ENCODE data around the gene RAB9A.

Gene RAB9A

GRCh38 chrX:13652850-13653693 lies 35.9 kb upstream of the RAB9A start, which contains the start of gene TCEANC:
TCEANC (plus strand) TSS chrX:13653141; CDS start chrX:13662509, 9,368 bp downstream.
- no peaks in the 10 kb centered on the region for H3K36me3 ChIP-seq (ENCODE audit: insufficient read depth, low read length)
- no peaks in the 10 kb centered on the region for H3K9me2 ChIP-seq (replicated peaks; ENCODE audit: low read depth, low read length)
- H4K20me1 ChIP-seq (ENCODE audit: insufficient read depth, low read length, poor library complexity, severe bottlenecking): no peaks in the 10 kb centered on the region
- peaks cover 18% of the 10 kb centered on the region for H3K4me1 ChIP-seq (ENCODE audit: insufficient read depth, low read length, poor library complexity, severe bottlenecking)
- H2AFZ ChIP-seq (ENCODE audit: low read length): peak within 1 kb of the TSS; percentile 60
- no peaks in the 10 kb centered on the region for H3K27me3 ChIP-seq (ENCODE audit: insufficient read depth, low read length, poor library complexity, severe bottlenecking)
- H3K4me3 ChIP-seq (ENCODE audit: low read length, poor library complexity, severe bottlenecking): peak within 1 kb of the TSS; percentile 79
- peaks cover 11% of the 10 kb centered on the region for H3K79me2 ChIP-seq (ENCODE audit: insufficient read depth, low read length)
- TF ChIP-seq, protein P1, sequence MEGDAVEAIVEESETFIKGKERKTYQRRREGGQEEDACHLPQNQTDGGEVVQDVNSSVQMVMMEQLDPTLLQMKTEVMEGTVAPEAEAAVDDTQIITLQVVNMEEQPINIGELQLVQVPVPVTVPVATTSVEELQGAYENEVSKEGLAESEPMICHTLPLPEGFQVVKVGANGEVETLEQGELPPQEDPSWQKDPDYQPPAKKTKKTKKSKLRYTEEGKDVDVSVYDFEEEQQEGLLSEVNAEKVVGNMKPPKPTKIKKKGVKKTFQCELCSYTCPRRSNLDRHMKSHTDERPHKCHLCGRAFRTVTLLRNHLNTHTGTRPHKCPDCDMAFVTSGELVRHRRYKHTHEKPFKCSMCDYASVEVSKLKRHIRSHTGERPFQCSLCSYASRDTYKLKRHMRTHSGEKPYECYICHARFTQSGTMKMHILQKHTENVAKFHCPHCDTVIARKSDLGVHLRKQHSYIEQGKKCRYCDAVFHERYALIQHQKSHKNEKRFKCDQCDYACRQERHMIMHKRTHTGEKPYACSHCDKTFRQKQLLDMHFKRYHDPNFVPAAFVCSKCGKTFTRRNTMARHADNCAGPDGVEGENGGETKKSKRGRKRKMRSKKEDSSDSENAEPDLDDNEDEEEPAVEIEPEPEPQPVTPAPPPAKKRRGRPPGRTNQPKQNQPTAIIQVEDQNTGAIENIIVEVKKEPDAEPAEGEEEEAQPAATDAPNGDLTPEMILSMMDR (conservative IDR thresholded peaks at IDR 0.05; ENCODE audit: low read length): no peak
- no peak for TF ChIP-seq EZH2phosphoT487 (IDR thresholded peaks at IDR 0.05; ENCODE audit: borderline replicate concordance)
- peak within 1 kb of the TSS; percentile 92 for H3K9ac ChIP-seq (ENCODE audit: low read depth, low read length, poor library complexity, severe bottlenecking)
- peak within 1 kb of the TSS; percentile 86 for H3K4me2 ChIP-seq (ENCODE audit: low read depth, low read length, poor library complexity, severe bottlenecking)
- no peaks in the 10 kb centered on the region for H3K9me3 ChIP-seq (ENCODE audit: insufficient read depth, low read depth, low read length)
- peaks cover 5% of the 10 kb centered on the region; the same call in 1 of the 2 replicates for H3F3A ChIP-seq (ENCODE audit: low read depth)

DNA sequence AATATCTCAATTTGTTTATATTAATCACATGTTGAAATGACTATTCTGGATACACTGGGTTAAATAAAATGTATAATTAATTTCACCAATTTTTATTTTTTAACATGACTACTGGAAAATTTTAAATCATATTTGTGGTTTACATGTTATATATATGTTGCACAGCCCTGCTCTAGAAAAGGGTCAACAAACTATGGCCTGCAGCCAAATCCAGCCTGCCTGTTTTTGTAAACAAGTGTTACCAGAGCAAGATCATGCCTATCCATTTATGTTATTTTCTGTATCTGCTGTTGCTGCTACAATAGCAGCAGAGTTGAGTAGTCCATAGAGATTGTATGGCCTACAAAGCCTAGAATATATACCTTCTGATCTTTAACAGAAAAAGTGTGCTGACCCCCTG lies 34.8 kb upstream of the RAB9A start:
- TF ChIP-seq, protein P1 (conservative IDR thresholded peaks at IDR 0.05; ENCODE audit: low read length): no peak
- no peak for TF ChIP-seq EZH2phosphoT487 (IDR thresholded peaks at IDR 0.05; ENCODE audit: borderline replicate concordance)
- H3K27me3 ChIP-seq (ENCODE audit: insufficient read depth, low read length, poor library complexity, severe bottlenecking): no peaks in the 10 kb centered on the region
- H3K9me3 ChIP-seq (ENCODE audit: insufficient read depth, low read depth, low read length): no peaks in the 10 kb centered on the region
- H4K20me1 ChIP-seq (ENCODE audit: insufficient read depth, low read length, poor library complexity, severe bottlenecking): no peaks in the 10 kb centered on the region
- H3K36me3 ChIP-seq (ENCODE audit: insufficient read depth, low read length): no peaks in the 10 kb centered on the region
- H3F3A ChIP-seq (ENCODE audit: low read depth): peaks cover 5% of the 10 kb centered on the region; the same call in 1 of the 2 replicates
- H3K79me2 ChIP-seq (ENCODE audit: insufficient read depth, low read length): peaks cover 11% of the 10 kb centered on the region
- H3K4me1 ChIP-seq (ENCODE audit: insufficient read depth, low read length, poor library complexity, severe bottlenecking): peaks cover 20% of the 10 kb centered on the region
- peak overlapping the region; percentile 79 for H3K4me3 ChIP-seq (ENCODE audit: low read length, poor library complexity, severe bottlenecking)
- H3K9ac ChIP-seq (ENCODE audit: low read depth, low read length, poor library complexity, severe bottlenecking): peak overlapping the region; percentile 92
- no peaks in the 10 kb centered on the region for H3K9me2 ChIP-seq (replicated peaks; ENCODE audit: low read depth, low read length)
- peak overlapping the region; percentile 86 for H3K4me2 ChIP-seq (ENCODE audit: low read depth, low read length, poor library complexity, severe bottlenecking)
- H2AFZ ChIP-seq (ENCODE audit: low read length): no peak overlapping the region

- Histone ChIP-seq H3K79me2 (ENCODE audit: insufficient read depth, low read length) (peaks cover 11% of the 10 kb centered on the region), H2AFZ (ENCODE audit: low read length) (no peak overlapping the region), H3K4me1 (ENCODE audit: insufficient read depth, low read length, poor library complexity, severe bottlenecking) (peaks cover 20% of the 10 kb centered on the region), H3K9ac (ENCODE audit: low read depth, low read length, poor library complexity, severe bottlenecking) (no peak overlapping the region), H3K4me3 (ENCODE audit: low read length, poor library complexity, severe bottlenecking) (no peak overlapping the region), H3F3A (ENCODE audit: low read depth) (peaks cover 5% of the 10 kb centered on the region; the same call in 1 of the 2 replicates), H3K4me2 (ENCODE audit: low read depth, low read length, poor library complexity, severe bottlenecking) (no peak overlapping the region), H3K36me3 (ENCODE audit: insufficient read depth, low read length) (no peaks in the 10 kb centered on the region), H3K9me3 (ENCODE audit: insufficient read depth, low read depth, low read length) (no peaks in the 10 kb centered on the region), H3K9me2 (replicated peaks; ENCODE audit: low read depth, low read length) (no peaks in the 10 kb centered on the region), H4K20me1 (ENCODE audit: insufficient read depth, low read length, poor library complexity, severe bottlenecking) (no peaks in the 10 kb centered on the region), H3K27me3 (ENCODE audit: insufficient read depth, low read length, poor library complexity, severe bottlenecking) (no peaks in the 10 kb centered on the region)
- TF ChIP-seq, protein P1 (conservative IDR thresholded peaks at IDR 0.05; ENCODE audit: low read length): no peak
- TF ChIP-seq EZH2phosphoT487 (IDR thresholded peaks at IDR 0.05; ENCODE audit: borderline replicate concordance): no peak
Observed at GRCh38 chrX:13655674-13656073, 33.3 kb upstream of the RAB9A start.

Measured in Loucy (cell line).